ENCODE data around the gene TTC22.

Gene TTC22

DNA sequence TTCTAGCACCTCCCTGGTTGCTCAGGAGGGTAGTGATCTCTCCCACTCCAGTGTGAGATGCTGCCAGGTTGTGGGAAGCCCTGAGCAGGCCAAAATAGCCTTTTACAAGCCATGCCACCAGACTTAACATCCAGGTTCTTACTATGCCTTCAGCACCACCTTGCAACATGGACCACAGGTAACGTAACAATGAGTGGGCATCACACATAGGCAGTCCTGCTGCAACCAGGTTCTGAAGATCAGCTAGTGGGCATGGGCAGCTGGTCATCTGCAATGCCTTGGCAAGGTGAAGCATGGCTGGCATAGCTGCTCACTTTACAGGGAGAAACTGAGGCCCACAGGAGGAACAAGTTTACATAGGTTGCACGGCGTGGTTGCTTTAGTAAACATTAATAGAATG is 45.2 kb upstream of the TTC22 start:
- TF ChIP-seq, protein P1, sequence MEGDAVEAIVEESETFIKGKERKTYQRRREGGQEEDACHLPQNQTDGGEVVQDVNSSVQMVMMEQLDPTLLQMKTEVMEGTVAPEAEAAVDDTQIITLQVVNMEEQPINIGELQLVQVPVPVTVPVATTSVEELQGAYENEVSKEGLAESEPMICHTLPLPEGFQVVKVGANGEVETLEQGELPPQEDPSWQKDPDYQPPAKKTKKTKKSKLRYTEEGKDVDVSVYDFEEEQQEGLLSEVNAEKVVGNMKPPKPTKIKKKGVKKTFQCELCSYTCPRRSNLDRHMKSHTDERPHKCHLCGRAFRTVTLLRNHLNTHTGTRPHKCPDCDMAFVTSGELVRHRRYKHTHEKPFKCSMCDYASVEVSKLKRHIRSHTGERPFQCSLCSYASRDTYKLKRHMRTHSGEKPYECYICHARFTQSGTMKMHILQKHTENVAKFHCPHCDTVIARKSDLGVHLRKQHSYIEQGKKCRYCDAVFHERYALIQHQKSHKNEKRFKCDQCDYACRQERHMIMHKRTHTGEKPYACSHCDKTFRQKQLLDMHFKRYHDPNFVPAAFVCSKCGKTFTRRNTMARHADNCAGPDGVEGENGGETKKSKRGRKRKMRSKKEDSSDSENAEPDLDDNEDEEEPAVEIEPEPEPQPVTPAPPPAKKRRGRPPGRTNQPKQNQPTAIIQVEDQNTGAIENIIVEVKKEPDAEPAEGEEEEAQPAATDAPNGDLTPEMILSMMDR (conservative IDR thresholded peaks at IDR 0.05; ENCODE audit: low read depth, low read length), result no peak
- H3K4me3 ChIP-seq (ENCODE audit: low read length), result no peak overlapping the region
- no peak for DNase-seq (ENCODE audit: low read depth)

DNA sequence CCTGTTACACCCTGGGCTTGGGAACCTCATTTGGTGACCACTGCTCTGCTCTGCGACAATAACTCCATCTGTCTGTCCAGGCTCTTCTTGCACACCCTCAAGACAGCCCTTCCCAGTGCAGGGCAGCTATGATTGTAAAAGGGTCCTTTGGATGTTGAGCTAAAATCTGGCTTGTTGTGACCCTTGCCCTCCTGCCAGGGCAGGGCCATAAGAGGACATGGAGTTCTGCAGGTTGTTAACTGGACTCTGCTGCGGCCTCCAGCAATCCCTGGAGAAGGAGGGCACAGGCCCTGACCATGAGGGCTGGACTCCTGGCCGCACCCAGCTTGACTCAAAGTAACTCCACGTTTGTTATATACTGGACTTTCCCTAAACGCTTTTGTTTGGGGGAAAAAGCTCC is 44.6 kb upstream of the TTC22 start:
- no peak overlapping the region for H3K4me3 ChIP-seq (ENCODE audit: low read length)
- TF ChIP-seq, protein P1 (conservative IDR thresholded peaks at IDR 0.05; ENCODE audit: low read depth, low read length), result no peak
- DNase-seq (ENCODE audit: low read depth), result no peak

DNA sequence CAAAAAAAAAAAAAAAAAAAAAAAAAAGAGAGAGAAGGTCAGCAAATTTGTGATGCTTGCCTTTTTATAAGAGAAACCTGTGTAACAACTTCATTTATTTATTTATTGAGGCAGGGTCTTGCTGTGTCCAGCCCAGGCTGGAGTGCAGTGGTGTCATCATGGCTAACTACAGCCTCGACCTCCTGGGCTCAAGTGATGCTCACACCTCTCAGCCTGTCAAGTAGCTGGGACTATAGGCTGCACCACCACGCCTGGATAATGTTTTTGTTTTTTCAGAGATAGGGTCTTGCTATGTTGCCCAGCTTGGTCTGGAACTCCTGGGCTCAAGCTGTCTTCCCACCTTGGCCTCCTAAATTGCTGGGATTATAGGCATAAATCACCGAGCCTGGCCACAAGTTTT is 43.4 kb upstream of the TTC22 start:
- no peak overlapping the region for H3K4me3 ChIP-seq (ENCODE audit: low read length)
- DNase-seq (ENCODE audit: low read depth), result no peak
- TF ChIP-seq, protein P1 (conservative IDR thresholded peaks at IDR 0.05; ENCODE audit: low read depth, low read length), result no peak

DNA sequence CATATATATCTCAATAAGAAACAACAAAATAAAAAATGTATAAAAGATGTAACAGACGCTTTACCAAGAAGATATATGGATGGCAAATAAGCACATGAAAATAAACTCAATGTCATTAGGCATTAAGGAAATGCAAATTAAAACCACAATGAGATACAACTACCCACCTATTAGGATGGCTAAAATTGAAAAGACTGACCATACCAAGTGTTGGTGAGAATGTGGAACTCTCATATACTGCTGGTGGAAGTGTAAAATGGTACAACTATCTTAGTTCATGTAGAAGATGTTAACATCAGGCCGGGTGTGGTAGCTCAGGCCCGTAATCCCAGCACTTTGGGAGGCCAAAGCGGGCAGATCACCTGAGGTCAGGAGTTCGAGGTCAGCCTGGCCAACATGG is 42.3 kb upstream of the TTC22 start:
- DNase-seq (ENCODE audit: low read depth), result no peak
- H3K4me3 ChIP-seq (ENCODE audit: low read length), result no peak overlapping the region
- TF ChIP-seq, protein P1 (conservative IDR thresholded peaks at IDR 0.05; ENCODE audit: low read depth, low read length), result no peak

DNA sequence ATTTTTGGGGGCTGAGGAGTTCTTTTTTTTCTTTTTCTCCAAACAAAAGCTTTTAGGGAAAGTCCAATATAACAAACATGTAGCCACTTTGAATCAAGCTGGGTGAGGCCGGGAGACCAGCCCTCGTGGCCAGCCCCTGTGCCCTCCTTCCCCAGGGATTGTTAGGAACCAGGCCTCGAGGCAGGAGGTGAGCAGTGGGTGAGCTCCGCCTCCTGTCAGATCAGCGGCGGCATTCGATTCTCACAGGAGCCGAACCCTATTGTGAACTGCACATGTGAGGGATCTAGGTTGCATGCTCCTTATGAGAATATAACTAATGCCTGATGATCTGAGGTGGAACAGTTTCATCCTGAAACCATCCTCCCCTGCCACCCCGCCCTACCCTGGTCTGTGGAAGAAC is 41.8 kb upstream of the TTC22 start:
- TF ChIP-seq, protein P1 (conservative IDR thresholded peaks at IDR 0.05; ENCODE audit: low read depth, low read length), result no peak
- no peak overlapping the region for H3K4me3 ChIP-seq (ENCODE audit: low read length)
- DNase-seq (ENCODE audit: low read depth), result no peak

DNA sequence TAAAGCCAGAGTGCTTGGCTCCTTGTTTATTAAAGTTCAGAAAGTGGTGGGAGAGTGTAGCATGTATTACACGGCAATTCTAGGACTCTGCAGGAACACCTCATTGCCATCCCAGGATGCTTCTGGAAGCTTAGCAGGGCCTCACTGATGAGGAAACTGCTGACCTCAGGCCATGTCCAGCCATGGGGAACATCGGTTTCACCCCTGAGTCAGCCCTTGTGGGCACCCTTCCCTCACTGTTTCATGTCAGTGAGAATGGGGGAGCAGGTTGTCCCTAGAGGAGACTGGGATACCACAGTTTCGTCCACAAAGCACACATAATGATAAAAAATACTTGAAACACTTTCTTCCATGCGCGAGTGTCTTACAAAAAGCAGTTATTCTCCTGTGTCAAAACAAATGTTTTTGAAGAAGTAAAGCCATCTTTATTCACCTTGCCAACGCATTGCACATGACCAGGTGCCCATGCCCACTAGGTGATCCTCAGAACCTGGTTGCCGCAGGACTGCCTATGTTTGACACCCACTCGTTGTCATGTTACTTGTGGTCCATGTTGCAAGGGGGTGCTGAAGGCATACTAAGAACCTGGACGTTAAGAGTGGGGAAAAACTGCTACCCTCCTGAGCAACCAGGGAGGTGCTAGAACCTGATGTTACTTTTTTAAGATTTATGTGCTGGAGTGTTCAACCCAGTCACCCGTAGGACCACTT is 41.2 kb upstream of the TTC22 start:
- DNase-seq (ENCODE audit: low read depth), result no peak

DNA sequence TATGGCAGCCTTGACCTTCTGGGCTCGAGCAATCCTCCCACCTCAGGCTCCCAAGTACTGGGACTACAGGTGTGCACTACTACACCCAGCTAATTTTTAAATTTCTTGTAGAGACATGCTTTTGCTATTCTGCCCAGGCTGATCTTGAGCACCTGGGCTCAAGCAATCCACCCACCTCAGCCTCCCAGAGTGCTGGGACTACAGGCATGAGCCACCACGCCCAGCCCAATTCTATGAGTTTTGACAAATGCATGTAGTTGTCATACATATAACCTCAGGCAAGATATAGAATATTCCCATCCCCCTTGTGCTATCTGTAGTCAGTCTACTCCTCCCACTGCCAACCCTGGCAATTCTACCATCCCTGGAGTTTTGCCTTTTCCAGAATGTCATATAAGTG is 38.7 kb upstream of the TTC22 start:
- TF ChIP-seq, protein P1 (conservative IDR thresholded peaks at IDR 0.05; ENCODE audit: low read depth, low read length), result no peak
- no peak for DNase-seq (ENCODE audit: low read depth)
- H3K4me3 ChIP-seq (ENCODE audit: low read length), result no peak overlapping the region

More for the DNA sequence above, 41.2 kb upstream of the TTC22 start:
- H3K4me3 ChIP-seq (ENCODE audit: low read length), result no peak overlapping the region
- TF ChIP-seq, protein P1 (conservative IDR thresholded peaks at IDR 0.05; ENCODE audit: low read depth, low read length), result no peak

Data from retinal pigment epithelial cell (primary cell).